Uterus (tissue), 2 donors: ENCODE data around the gene CYP4X1.

Experiments used
- CTCF ChIP-seq, 4 experiments: fragments of 200-600 bp in 2 of 4; fragments of 450-650 bp in 2 of 4; sonication (generic) in 2 of 4; IDR thresholded peaks; one replicate each; pipeline ENCODE4 v1.5.1; 2016 to 2019; ENCODE audit warnings: antibody characterized with exemption in 4 of 4, mild to moderate bottlenecking in 2 of 4, moderate library complexity in 1 of 4
- POLR2A ChIP-seq, 2 donors: fragments of 450-650 bp; IDR thresholded peaks; one replicate each; pipeline ENCODE4 v1.6.1; 2016; ENCODE audit warnings: antibody characterized with exemption in 2 of 2, mild to moderate bottlenecking in 1 of 2, moderate library complexity in 1 of 2

GRCh38 chr1:47013293-47013692 is 10.2 kb upstream of the CYP4X1 start:
- TF ChIP-seq CTCF (IDR thresholded peaks at IDR 0.05) (no peak), POLR2A (IDR thresholded peaks at IDR 0.05) (no peak)
